Kidney (tissue), 14 donors: ENCODE results near the gene HPCAL1. TPM values are rescaled to one million over a fixed set of nuclear protein-coding genes. Genes with fewer than 3 reads are reported as not detected.

Source experiments
- DNase-seq, 5 donors: peaks; one replicate each; pipeline ENCODE4 v3.0.0-alpha.2; 2013 to 2020
- FAIRE-seq: peaks from 2 replicates; lab custom pipeline; 2012; peaks lifted over from hg19 to GRCh38; lab: Jason Lieb, UNC
- H3K27ac ChIP-seq, 2 donors: one replicate each; pipeline ENCODE4 v1.7.0; 2013; ENCODE audit warnings: low read depth in 2 of 2, low read length in 2 of 2, inconsistent platforms in 1 of 2
- H3K27me3 ChIP-seq: one replicate; pipeline ENCODE4 v1.7.1; 2013; ENCODE audit warnings: low read length, inconsistent platforms; ENCODE audit not compliant: control insufficient read depth, insufficient read depth
- H3K36me3 ChIP-seq, 3 donors: one replicate each; pipeline versions ENCODE4 v1.7.0 to v1.7.1; 2013; ENCODE audit warnings: low read length in 3 of 3, control low read depth in 1 of 3, inconsistent platforms in 1 of 3; ENCODE audit not compliant: insufficient read depth in 3 of 3, control insufficient read depth in 2 of 3
- H3K4me1 ChIP-seq, 3 donors: one replicate each; pipeline versions ENCODE4 v1.7.0 to v1.7.1; 2013; ENCODE audit warnings: low read length in 3 of 3, inconsistent platforms in 1 of 3, low read depth in 1 of 3; ENCODE audit not compliant: control insufficient read depth in 2 of 3, insufficient read depth in 2 of 3
- H3K4me3 ChIP-seq, 3 donors: one replicate each; pipeline versions ENCODE4 v1.7.0 to v1.8.1; 2013; ENCODE audit warnings: low read length in 3 of 3, control low read depth in 1 of 3, inconsistent platforms in 1 of 3
- H3K9ac ChIP-seq, 3 donors: one replicate each; pipeline versions ENCODE4 v1.7.0 to v1.7.1; 2013; ENCODE audit warnings: low read length in 3 of 3, control low read depth in 1 of 3, inconsistent platforms in 1 of 3
- H3K9me3 ChIP-seq, 3 donors: one replicate each; pipeline versions ENCODE4 v1.7.0 to v1.7.1; 2013; ENCODE audit warnings: low read length in 3 of 3, control low read depth in 1 of 3, inconsistent platforms in 1 of 3; ENCODE audit not compliant: control insufficient read depth in 2 of 3, insufficient read depth in 1 of 3
- CTCF ChIP-seq: IDR thresholded peaks from 3 replicates; pipeline ENCODE4 v1.5.1; 2012; ENCODE audit warnings: mild to moderate bottlenecking, moderate library complexity, borderline replicate concordance; ENCODE audit not compliant: insufficient read depth; ENCODE audit errors: extremely low read depth
- intact Hi-C: fragments of 100-400 bp; cut with DNase I; formaldehyde crosslinking; loops from one replicate; pipeline ENCODE4 v1.11.1; 2022
- polyA plus RNA-seq: library from polyadenylated mRNA; stranded (reverse); fragments of 350-450 nt; fragmentation: Illumina TruSeq; extraction: RNeasy Lipid Tissue Mini Kit (QIAGEN cat#74804); gene quantifications from one replicate; pipeline ENCODE4 v1.2.3, GENCODE V29; 2014; ENCODE audit warnings: low read depth, low replicate concordance; ENCODE audit not compliant: insufficient read depth
- total RNA-seq: library from RNA; stranded (reverse); fragmentation: NEBNext Ultra II Directional; extraction: Animal tissue kit (Norgen Biotek cat#: 25700); gene quantifications from one replicate; pipeline ENCODE4 v1.2.1, GENCODE V29; 2021
- donor health status: control.
- donor health status: control.
- donor health status: control.
- donor health status: control.
- donor health status: control.
- donor health status: DM: yes; HTN: yes; CAD: no.
- donor health status: Normal renal cell carcinoma (clear cell type).

The HPCAL1 gene
- total and polyA plus RNA-seq, 2 donors from 2014 or later: 47.3 to 121 TPM

- intact Hi-C loops: no loop called here
- no peak for FAIRE-seq
- H3K36me3 ChIP-seq: no peaks in the 10 kb centered on the region
- H3K4me3 ChIP-seq: no peak overlapping the region
- H3K27ac ChIP-seq: peak overlapping the region; percentile 47 to 51
- H3K9ac ChIP-seq: peak overlapping the region in 1 of 3 donors; percentile 35
- TF ChIP-seq CTCF: no peak
- H3K27me3 ChIP-seq: no peaks in the 10 kb centered on the region
- DNase-seq: peak in 1 of 5 donors; percentile 76
- H3K9me3 ChIP-seq: no peaks in the 10 kb centered on the region
- H3K4me1 ChIP-seq: peaks cover 0 to 50% (median 37%) of the 10 kb centered on the region in 3 donors
Observed at GRCh38 chr2:10400978-10401951, 98.6 kb downstream of the HPCAL1 start.

GRCh38 chr2:10402062-10402585 is 99.4 kb downstream of the HPCAL1 start:
- H3K4me3 ChIP-seq: no peak overlapping the region
- H3K36me3 ChIP-seq: no peaks in the 10 kb centered on the region
- H3K27ac ChIP-seq: no peak overlapping the region
- no peak for FAIRE-seq
- no peak for DNase-seq
- intact Hi-C loops: no loop called here
- no peaks in the 10 kb centered on the region for H3K27me3 ChIP-seq
- peaks cover 0 to 54% (median 43%) of the 10 kb centered on the region in 3 donors for H3K4me1 ChIP-seq
- no peak for TF ChIP-seq CTCF
- H3K9me3 ChIP-seq: no peaks in the 10 kb centered on the region
- H3K9ac ChIP-seq: no peak overlapping the region

- no peaks in the 10 kb centered on the region for H3K27me3 ChIP-seq
- intact Hi-C loops: no loop called here
- peak overlapping the region in 1 of 2 donors; percentile 36 for H3K27ac ChIP-seq
- no peak for DNase-seq
- H3K4me1 ChIP-seq: peaks cover 0 to 60% (median 49%) of the 10 kb centered on the region in 3 donors
- no peak for FAIRE-seq
- TF ChIP-seq CTCF: no peak
- no peaks in the 10 kb centered on the region for H3K9me3 ChIP-seq
- H3K36me3 ChIP-seq: no peaks in the 10 kb centered on the region
- H3K9ac ChIP-seq: no peak overlapping the region
- H3K4me3 ChIP-seq: no peak overlapping the region
Observed at GRCh38 chr2:10402653-10403215, 100.0 kb downstream of the HPCAL1 start.
